Uterus (tissue), 2 donors: ENCODE data around the gene CASZ1.

Experiments used
- CTCF ChIP-seq, 4 experiments: fragments of 200-600 bp in 2 of 4; fragments of 450-650 bp in 2 of 4; sonication (generic) in 2 of 4; IDR thresholded peaks; one replicate each; pipeline ENCODE4 v1.5.1; 2016 to 2019; ENCODE audit warnings: antibody characterized with exemption in 4 of 4, mild to moderate bottlenecking in 2 of 4, moderate library complexity in 1 of 4
- POLR2A ChIP-seq, 2 donors: fragments of 450-650 bp; IDR thresholded peaks; one replicate each; pipeline ENCODE4 v1.6.1; 2016; ENCODE audit warnings: antibody characterized with exemption in 2 of 2, mild to moderate bottlenecking in 1 of 2, moderate library complexity in 1 of 2

- TF ChIP-seq POLR2A (IDR thresholded peaks at IDR 0.05) (no peak), CTCF (IDR thresholded peaks at IDR 0.05) (no peak)
Observed at GRCh38 chr1:10765734-10766478, 30.5 kb downstream of the CASZ1 start.
